Neural cell (in vitro differentiated cells): Measurements from ENCODE around the gene KRTAP9-8. TPM values are rescaled to one million over a fixed set of nuclear protein-coding genes. Genes with fewer than 3 reads are reported as not detected.

Source experiments
- H2AFZ ChIP-seq: fragments of 200-600, 300-800 bp; sonication (generic), shearing (Covaris generic); 2 replicates; pipeline ENCODE4 v1.6.0; 2014; ENCODE audit warnings: low read depth, mild to moderate bottlenecking, antibody characterized with exemption, low read length, moderate library complexity
- H3F3A ChIP-seq: fragments of 200-600 bp; shearing (Covaris generic); 2 replicates; pipeline ENCODE4 v1.6.1; 2016; ENCODE audit warnings: mild to moderate bottlenecking, moderate library complexity, mixed read lengths, antibody characterized with exemption, low read length; ENCODE audit not compliant: insufficient read depth, poor library complexity, severe bottlenecking
- H3K27ac ChIP-seq: fragments of 200-600, 300-800 bp; sonication (generic), shearing (Covaris generic); 2 replicates; pipeline ENCODE4 v1.5.1; 2014; ENCODE audit warnings: mild to moderate bottlenecking, low read length, moderate library complexity
- H3K27me3 ChIP-seq: fragments of 300-800, 200-600 bp; sonication (generic), shearing (Covaris generic); 2 replicates; pipeline ENCODE4 v1.6.0; 2014; ENCODE audit warnings: mild to moderate bottlenecking, low read depth, low read length, moderate library complexity; ENCODE audit not compliant: insufficient read depth
- H3K36me3 ChIP-seq: fragments of 300-800, 200-600 bp; sonication (generic), shearing (Covaris generic); 2 replicates; pipeline ENCODE4 v1.5.1; 2014; ENCODE audit warnings: mild to moderate bottlenecking, antibody characterized with exemption, low read length, moderate library complexity; ENCODE audit not compliant: insufficient read depth
- H3K4me2 ChIP-seq: fragments of 300-800, 200-600 bp; sonication (generic), shearing (Covaris generic); 2 replicates; pipeline ENCODE4 v1.6.0; 2014; ENCODE audit warnings: mild to moderate bottlenecking, low read length
- H3K4me3 ChIP-seq: fragments of 300-800, 200-600 bp; sonication (generic), shearing (Covaris generic); 2 replicates; pipeline ENCODE4 v1.5.1; 2014; ENCODE audit warnings: mild to moderate bottlenecking, low read length, moderate library complexity
- H3K79me2 ChIP-seq: fragments of 200-600 bp; shearing (Covaris generic); replicated peaks from 2 replicates; pipeline ENCODE4 v1.6.0; 2014; ENCODE audit warnings: mild to moderate bottlenecking, low read length, moderate library complexity; ENCODE audit not compliant: insufficient read depth
- H3K9ac ChIP-seq: fragments of 300-800, 200-600 bp; sonication (generic), shearing (Covaris generic); 2 replicates; pipeline ENCODE4 v1.6.1; 2016; ENCODE audit warnings: mild to moderate bottlenecking, low read length, mixed read lengths
- H3K9me2 ChIP-seq: fragments of 200-600 bp; shearing (Covaris generic); 2 replicates; pipeline ENCODE4 v1.6.1; 2016; ENCODE audit warnings: mild to moderate bottlenecking, low read length, mixed read lengths; ENCODE audit not compliant: insufficient read depth
- H3K9me3 ChIP-seq: fragments of 200-600, 300-800 bp; sonication (generic), shearing (Covaris generic); 2 replicates; pipeline ENCODE4 v1.6.1; 2016; ENCODE audit warnings: mild to moderate bottlenecking, mixed run types, low read length, moderate library complexity, mixed read lengths
- H4K20me1 ChIP-seq: fragments of 200-600 bp; shearing (Covaris generic); 2 replicates; pipeline ENCODE4 v1.6.1; 2016; ENCODE audit warnings: mild to moderate bottlenecking, mixed run types; ENCODE audit not compliant: insufficient read depth
- CTCF ChIP-seq: fragments of 450-650 bp; IDR thresholded peaks from 2 replicates; pipeline ENCODE4 v1.5.1; 2014; ENCODE audit warnings: antibody characterized with exemption, mild to moderate bottlenecking, moderate library complexity; ENCODE audit not compliant: poor library complexity, severe bottlenecking
- EP300 ChIP-seq: fragments of 450-650 bp; conservative IDR thresholded peaks from 2 replicates; pipeline ENCODE4 v1.6.1; 2014; ENCODE audit warnings: antibody characterized with exemption, mild to moderate bottlenecking, moderate library complexity; ENCODE audit not compliant: poor library complexity, severe bottlenecking
- EZH2 ChIP-seq: fragments of 200-600, 300-800 bp; shearing (Covaris generic), sonication (generic); IDR thresholded peaks from 2 replicates; pipeline ENCODE4 v1.6.1; 2014; ENCODE audit warnings: antibody characterized with exemption, low read length, borderline replicate concordance, mild to moderate bottlenecking; ENCODE audit not compliant: insufficient read depth, poor library complexity, severe bottlenecking
- MXI1 ChIP-seq: fragments of 450-650 bp; conservative IDR thresholded peaks from 2 replicates; pipeline ENCODE4 v1.6.1; 2014; ENCODE audit warnings: antibody characterized with exemption, mild to moderate bottlenecking; ENCODE audit not compliant: poor library complexity, severe bottlenecking
- POLR2AphosphoS5 ChIP-seq: IDR thresholded peaks from 2 replicates; pipeline ENCODE4 v1.6.1; 2012
- RAD21 ChIP-seq: fragments of 450-650 bp; conservative IDR thresholded peaks from 2 replicates; pipeline ENCODE4 v1.6.1; 2014; ENCODE audit warnings: antibody characterized with exemption, mild to moderate bottlenecking, moderate library complexity
- SMC3 ChIP-seq: fragments of 450-650 bp; conservative IDR thresholded peaks from 2 replicates; pipeline ENCODE4 v1.6.1; 2014; ENCODE audit warnings: antibody characterized with exemption, mild to moderate bottlenecking, moderate library complexity; ENCODE audit not compliant: poor library complexity
- TAF1 ChIP-seq: IDR thresholded peaks from 2 replicates; pipeline ENCODE4 v1.6.1; 2012; ENCODE audit warnings: low read depth
- polyA plus RNA-seq: library from polyadenylated mRNA; depleted of rRNA; stranded (reverse); fragments of >200 nt; gene quantifications from 2 replicates; pipeline ENCODE4 v1.2.3, GENCODE V29; 2014
- TF ChIP-seq, protein P1 (sequence below): IDR thresholded peaks from 2 replicates; pipeline ENCODE4 v1.6.1; 2012; ENCODE audit warnings: borderline replicate concordance

The KRTAP9-8 gene
- polyA plus RNA-seq, 1 donor from 2014 or later = not detected

- Histone ChIP-seq H3K9me2 (no peaks in the 10 kb centered on the region), H3K27me3 (no peaks in the 10 kb centered on the region), H3K27ac (no peak overlapping the region), H3F3A (no peaks in the 10 kb centered on the region), H3K79me2 (no peaks in the 10 kb centered on the region), H3K4me3 (no peak overlapping the region), H3K36me3 (no peaks in the 10 kb centered on the region), H2AFZ (no peak overlapping the region), H3K9ac (no peak overlapping the region), H3K9me3 (no peaks in the 10 kb centered on the region), H3K4me2 (no peak overlapping the region), H4K20me1 (no peaks in the 10 kb centered on the region)
- TF ChIP-seq SMC3 = no peak
Observed at GRCh38 chr17:41196068-41196467, 41.7 kb upstream of the KRTAP9-8 start.

DNA sequence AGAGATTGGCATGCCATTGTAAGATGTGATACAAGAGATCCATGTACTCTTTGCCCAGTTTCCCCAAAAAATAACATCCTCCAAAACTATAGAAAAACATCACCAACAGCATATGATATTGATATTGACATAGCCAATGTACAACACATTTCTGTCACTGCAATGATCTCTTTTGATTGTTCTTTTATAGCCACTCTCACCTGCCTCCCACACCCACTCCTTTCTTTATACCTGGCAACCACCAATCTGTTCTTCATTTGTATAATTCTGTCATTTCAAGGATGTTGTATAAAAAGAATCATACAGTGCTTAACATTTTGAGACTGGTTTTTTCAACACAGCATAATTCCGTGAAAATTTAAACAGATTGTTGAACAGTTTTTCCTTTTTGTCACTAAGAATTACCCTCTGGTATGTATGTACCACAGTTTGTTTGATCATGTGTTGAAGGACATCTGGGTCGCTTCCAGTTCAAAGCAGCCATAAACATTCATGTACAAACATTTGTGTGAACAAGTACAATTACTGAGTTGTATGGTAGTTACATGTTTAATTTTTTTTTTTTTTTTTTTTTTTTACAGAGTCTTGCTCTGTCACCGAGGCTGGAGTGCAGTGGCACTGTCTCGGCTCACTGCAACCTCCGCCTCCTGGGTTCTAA, 38.2 kb upstream of the KRTAP9-8 start:
- no peaks in the 10 kb centered on the region for H3K79me2 ChIP-seq
- no peaks in the 10 kb centered on the region for H3K27me3 ChIP-seq
- H3K36me3 ChIP-seq = no peaks in the 10 kb centered on the region
- no peaks in the 10 kb centered on the region for H3K9me2 ChIP-seq
- no peaks in the 10 kb centered on the region for H3K9me3 ChIP-seq
- no peaks in the 10 kb centered on the region for H3F3A ChIP-seq
- H4K20me1 ChIP-seq = no peaks in the 10 kb centered on the region
- H3K4me2 ChIP-seq = no peak overlapping the region
- TF ChIP-seq, protein P1, sequence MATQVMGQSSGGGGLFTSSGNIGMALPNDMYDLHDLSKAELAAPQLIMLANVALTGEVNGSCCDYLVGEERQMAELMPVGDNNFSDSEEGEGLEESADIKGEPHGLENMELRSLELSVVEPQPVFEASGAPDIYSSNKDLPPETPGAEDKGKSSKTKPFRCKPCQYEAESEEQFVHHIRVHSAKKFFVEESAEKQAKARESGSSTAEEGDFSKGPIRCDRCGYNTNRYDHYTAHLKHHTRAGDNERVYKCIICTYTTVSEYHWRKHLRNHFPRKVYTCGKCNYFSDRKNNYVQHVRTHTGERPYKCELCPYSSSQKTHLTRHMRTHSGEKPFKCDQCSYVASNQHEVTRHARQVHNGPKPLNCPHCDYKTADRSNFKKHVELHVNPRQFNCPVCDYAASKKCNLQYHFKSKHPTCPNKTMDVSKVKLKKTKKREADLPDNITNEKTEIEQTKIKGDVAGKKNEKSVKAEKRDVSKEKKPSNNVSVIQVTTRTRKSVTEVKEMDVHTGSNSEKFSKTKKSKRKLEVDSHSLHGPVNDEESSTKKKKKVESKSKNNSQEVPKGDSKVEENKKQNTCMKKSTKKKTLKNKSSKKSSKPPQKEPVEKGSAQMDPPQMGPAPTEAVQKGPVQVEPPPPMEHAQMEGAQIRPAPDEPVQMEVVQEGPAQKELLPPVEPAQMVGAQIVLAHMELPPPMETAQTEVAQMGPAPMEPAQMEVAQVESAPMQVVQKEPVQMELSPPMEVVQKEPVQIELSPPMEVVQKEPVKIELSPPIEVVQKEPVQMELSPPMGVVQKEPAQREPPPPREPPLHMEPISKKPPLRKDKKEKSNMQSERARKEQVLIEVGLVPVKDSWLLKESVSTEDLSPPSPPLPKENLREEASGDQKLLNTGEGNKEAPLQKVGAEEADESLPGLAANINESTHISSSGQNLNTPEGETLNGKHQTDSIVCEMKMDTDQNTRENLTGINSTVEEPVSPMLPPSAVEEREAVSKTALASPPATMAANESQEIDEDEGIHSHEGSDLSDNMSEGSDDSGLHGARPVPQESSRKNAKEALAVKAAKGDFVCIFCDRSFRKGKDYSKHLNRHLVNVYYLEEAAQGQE = no peak
- TF ChIP-seq CTCF (no peak), MXI1 (no peak), SMC3 (no peak), EZH2 (no peak), EP300 (no peak), TAF1 (no peak), RAD21 (no peak), POLR2AphosphoS5 (no peak)
- H3K4me3 ChIP-seq = no peak overlapping the region
- no peak overlapping the region for H3K27ac ChIP-seq
- H2AFZ ChIP-seq = no peak overlapping the region
- no peak overlapping the region for H3K9ac ChIP-seq
